ENCODE data around the gene SNX33.

DNA sequence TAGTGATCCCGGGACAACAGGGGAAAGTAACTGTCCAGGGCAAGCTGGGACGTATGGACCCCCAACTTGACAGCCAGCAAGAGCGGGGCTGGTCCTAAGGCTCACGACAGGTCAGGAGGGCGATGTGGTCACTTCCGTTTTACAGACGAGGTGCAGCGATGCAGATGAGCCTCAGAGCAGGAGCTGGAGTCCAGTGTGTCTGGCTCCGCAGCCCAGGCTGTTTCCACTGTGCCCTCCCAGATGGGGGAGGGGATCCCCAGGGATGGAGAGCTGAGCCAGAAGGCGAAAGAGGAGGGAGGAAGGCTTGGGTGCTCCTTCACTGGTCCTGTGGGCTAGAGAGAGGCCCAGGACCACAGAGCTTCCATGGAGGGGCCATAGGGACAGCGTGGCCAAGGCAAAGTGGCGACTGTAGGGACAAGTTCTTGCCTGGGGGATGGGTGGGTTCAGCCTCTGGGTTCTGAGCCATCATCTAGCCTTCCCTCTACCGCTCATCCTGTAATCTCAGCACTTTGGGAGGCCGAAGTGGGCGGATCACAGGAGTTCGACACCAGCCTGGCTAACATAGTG lies 5.7 kb downstream of the SNX33 start:
- TF ChIP-seq POLR2A (IDR thresholded peaks at IDR 0.05; ENCODE audit: low read depth, low read length): no peak
- no peak for TF ChIP-seq POLR2AphosphoS5 (IDR thresholded peaks at IDR 0.05; ENCODE audit: low read depth, low read length)
- TF ChIP-seq TAF1 (IDR thresholded peaks at IDR 0.05; ENCODE audit: borderline replicate concordance, low read depth, low read length): no peak

All from GM12892 (cell line).